ENCODE data around the gene OR5T2.

DNA sequence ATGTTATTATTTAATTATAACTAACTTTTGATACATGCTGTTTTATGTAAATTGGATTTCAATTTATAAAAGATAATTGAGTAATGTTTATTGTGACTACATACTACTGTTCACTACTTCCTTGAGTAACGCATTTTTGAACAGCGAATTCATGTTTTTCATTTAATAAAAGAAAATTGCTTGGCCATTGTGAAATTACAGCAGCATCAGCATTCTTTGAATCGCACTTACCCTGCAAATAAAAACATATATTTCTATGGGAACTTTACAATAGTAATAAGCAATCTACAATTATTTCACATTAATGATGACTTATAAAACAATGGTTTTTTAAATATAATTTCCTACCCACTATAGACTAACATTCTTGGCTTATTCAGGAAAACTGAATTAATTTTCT is 37.4 kb downstream of the OR5T2 start:
- no peak for TF ChIP-seq ZNF143 (CRISPR knock-in tag; IDR thresholded peaks at IDR 0.05)
- no peak for TF ChIP-seq RFX5 (IDR thresholded peaks at IDR 0.05; ENCODE audit: low read depth, low read length)
- TF ChIP-seq ZNF282 (IDR thresholded peaks at IDR 0.05; ENCODE audit: partially characterized antibody) = no peak

Data from HepG2 (cell line).